AG09319 (cell line): ENCODE measurements around the gene OPHN1.
A peak's percentile ranks its signal among the peaks of the same experiment; 100 is the strongest.

Source experiments
- DNase-seq: peaks from one replicate; pipeline ENCODE4 v3.0.0-alpha.2; 2010; ENCODE audit warnings: low read depth; ENCODE audit errors: extremely low read depth
- CTCF ChIP-seq: IDR thresholded peaks from 2 replicates; pipeline ENCODE4 v1.5.1; 2011; ENCODE audit warnings: low read depth, mild to moderate bottlenecking, inconsistent platforms, low read length, moderate library complexity

OPHN1 gene

GRCh38 chrX:68424719-68425118, 8.6 kb downstream of the OPHN1 start:
- no peak for DNase-seq

GRCh38 chrX:68422478-68422877, 10.8 kb downstream of the OPHN1 start:
- DNase-seq = no peak
- TF ChIP-seq CTCF = no peak

More at GRCh38 chrX:68424719-68425118, 8.6 kb downstream of the OPHN1 start:
- no peak for TF ChIP-seq CTCF

- DNase-seq = no peak
- no peak for TF ChIP-seq CTCF
Observed at GRCh38 chrX:68421636-68422035, 11.7 kb downstream of the OPHN1 start.

- no peak for DNase-seq
- TF ChIP-seq CTCF = no peak
Observed at GRCh38 chrX:68420559-68420958, 12.7 kb downstream of the OPHN1 start.

- no peak for TF ChIP-seq CTCF
- no peak for DNase-seq
Observed at GRCh38 chrX:68419975-68420374, 13.3 kb downstream of the OPHN1 start.

DNA sequence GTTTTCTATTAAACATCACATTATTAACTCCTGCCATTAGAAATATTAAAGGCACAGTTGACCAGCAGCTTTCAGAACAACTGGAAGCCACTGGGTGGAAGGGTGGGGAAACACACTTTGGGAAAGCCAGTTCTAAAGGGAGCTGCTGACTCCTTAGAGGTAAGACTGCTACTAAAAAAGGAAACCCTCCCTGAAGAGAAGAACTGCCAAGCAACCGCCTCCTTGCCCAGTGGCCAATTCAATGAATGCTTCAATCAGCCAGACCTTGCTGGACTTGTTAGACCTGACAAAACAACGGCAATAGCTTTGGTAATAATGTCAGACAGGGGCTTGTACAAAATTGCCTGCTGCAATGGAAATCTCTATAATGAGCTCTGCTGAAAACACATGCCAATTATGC, 15.6 kb downstream of the OPHN1 start:
- TF ChIP-seq CTCF = no peak
- no peak for DNase-seq

DNA sequence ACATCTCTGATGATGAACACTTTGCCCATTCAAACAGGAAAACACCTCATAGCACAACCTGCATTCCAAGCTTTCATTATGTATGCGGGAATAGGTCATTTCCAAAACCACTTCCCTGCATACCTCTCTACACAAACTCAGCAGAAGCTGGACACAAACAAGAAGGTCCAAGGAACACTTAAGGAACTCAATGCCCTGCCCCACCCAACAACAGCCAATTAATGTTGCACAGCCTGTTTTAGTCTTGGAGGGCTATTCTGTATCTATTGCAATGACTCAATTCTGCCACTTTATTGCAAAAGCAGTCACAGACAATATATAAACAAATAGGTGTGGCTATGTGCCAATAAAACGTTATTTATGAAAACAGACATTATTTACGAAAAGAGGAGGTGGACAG, 16.7 kb downstream of the OPHN1 start:
- no peak for DNase-seq
- no peak for TF ChIP-seq CTCF

GRCh38 chrX:68415316-68415715, 18.0 kb downstream of the OPHN1 start:
- TF ChIP-seq CTCF = no peak
- peak; percentile 37 for DNase-seq
